Fibroblast of pulmonary artery (primary cell): ENCODE results near the gene HSPA12A.

Experiments
- DNase-seq: peaks from one replicate; pipeline ENCODE4 v3.0.0-alpha.2; 2010; ENCODE audit warnings: low read depth
- H3K4me3 ChIP-seq: replicated peaks from 2 replicates; pipeline ENCODE4 v1.5.1; 2011; ENCODE audit warnings: low read depth, mild to moderate bottlenecking, control low read depth, low read length, moderate library complexity
- CTCF ChIP-seq: IDR thresholded peaks from 2 replicates; pipeline ENCODE4 v1.5.1; 2011; ENCODE audit warnings: mild to moderate bottlenecking, control low read depth, low read length, inconsistent platforms; ENCODE audit errors: missing control alignments

The HSPA12A gene

DNA sequence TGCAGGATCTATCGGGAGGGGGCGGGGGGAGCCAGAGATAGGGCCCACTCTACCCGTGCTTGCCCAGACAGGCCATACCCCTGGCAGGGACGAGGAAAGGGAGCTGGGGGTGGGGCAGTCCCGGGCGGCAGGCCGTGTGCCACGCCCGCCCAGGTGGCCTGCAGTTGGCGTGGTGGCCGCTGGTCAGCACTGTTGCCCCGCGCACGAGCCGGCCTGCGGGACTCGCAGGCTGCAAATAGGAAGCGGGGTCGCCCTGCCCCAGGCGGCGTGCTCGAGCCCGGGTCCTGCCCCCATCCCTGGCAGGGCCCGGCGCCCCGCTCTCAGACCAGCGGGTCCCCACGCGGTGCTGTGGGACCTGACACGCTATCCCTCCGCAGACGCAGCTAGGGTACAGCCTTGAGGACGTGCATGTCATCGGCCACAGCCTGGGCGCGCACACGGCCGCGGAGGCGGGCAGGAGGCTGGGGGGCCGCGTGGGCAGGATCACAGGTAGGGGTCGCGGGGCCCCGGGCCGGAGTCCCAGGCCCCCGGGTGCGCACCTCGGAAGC is 114.9 kb downstream of the HSPA12A start:
- no peak for DNase-seq
- peak; percentile 15 for TF ChIP-seq CTCF
- H3K4me3 ChIP-seq, result no peak overlapping the region

DNA sequence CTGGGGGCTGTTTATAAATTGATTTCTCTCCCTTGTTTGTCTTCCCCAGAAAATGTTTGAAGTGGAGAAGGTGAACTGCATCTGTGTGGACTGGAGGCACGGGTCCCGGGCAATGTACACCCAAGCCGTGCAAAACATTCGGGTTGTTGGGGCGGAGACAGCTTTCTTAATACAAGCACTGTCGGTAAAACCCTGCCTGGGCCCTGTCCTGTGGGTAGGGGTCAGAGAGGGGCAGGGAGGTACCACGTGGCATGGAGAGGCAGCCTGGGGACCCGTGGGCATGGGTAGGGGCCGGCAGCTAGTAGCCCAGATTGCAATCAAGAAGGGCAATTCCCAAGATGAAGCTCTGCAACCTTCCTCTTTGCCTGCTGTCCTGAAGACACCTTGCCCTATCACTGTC is 115.6 kb downstream of the HSPA12A start:
- no peak for TF ChIP-seq CTCF
- DNase-seq, result no peak
- no peak overlapping the region for H3K4me3 ChIP-seq

- H3K4me3 ChIP-seq, result no peak overlapping the region
- TF ChIP-seq CTCF, result no peak
- no peak for DNase-seq
These were observed 116.5 kb downstream of the HSPA12A start for GRCh38 chr10:116625845-116626244.

DNA sequence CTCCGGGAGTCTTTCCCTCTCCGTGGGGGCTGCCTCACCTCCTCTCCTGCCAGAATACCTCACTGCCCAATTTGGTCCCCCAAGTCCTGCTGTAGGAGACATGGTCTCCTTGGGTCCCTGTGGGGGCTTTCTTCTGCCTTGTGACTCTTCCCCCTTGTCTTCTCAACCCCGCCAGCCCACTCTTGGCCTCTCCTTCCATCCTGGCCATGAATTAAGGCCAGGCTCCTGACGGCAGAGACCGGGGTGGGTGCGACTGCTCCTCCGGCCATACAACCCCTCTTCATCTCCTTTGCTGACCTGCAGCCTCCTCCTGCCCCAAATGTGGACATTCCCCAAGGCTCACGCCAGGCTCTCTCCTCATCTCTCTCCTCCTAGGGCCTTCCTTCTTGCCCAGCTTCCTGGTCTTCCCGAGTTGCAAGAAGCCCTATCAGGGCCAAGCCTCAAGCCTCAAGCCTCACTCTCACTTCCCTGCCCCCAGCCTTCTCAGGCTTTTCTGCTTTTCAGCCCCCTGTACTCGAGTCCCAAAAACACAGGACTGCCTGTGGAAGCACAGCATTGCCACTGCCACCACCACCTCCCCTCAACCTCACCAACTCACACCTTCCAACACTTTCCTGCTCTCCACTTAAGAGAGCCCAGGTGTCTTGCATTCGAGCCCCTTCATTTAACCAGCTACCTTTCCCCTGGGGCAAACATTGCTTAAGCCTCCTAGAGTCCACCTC is 120.3 kb downstream of the HSPA12A start:
- TF ChIP-seq CTCF, result no peak
- DNase-seq, result no peak
- H3K4me3 ChIP-seq, result no peak overlapping the region

- DNase-seq, result no peak
- TF ChIP-seq CTCF, result no peak
- H3K4me3 ChIP-seq, result no peak overlapping the region
These were observed 120.9 kb downstream of the HSPA12A start for GRCh38 chr10:116621476-116621875.
